ENCODE results near the gene C17orf67. TPM values are rescaled to one million over a fixed set of nuclear protein-coding genes. Genes with fewer than 3 reads are reported as not detected.
A peak's percentile ranks its signal among the peaks of the same experiment; 100 is the strongest.

Gene C17orf67
- total RNA-seq, 1 donor from 2014 or later, result 2.4 TPM

GRCh38 chr17:56815711-56816110 is 18.0 kb downstream of the C17orf67 start:
- Mint-ChIP-seq H3K4me3 (no peak overlapping the region), H3K36me3 (ENCODE audit: low read depth) (no peaks in the 10 kb centered on the region), H3K4me1 (peaks cover 6% of the 10 kb centered on the region), H3K9me3 (no peaks in the 10 kb centered on the region), H3K27ac (ENCODE audit: unreplicated experiment) (no peak overlapping the region), H3K27me3 (ENCODE audit: low read depth) (peaks cover 2% of the 10 kb centered on the region)
- no peak for TF ChIP-seq CTCF (conservative IDR thresholded peaks at IDR 0.05)
- no peak for DNase-seq (ENCODE audit: low read depth, low spot score)

- Mint-ChIP-seq H3K4me1 (no peaks in the 10 kb centered on the region), H3K36me3 (ENCODE audit: low read depth) (no peaks in the 10 kb centered on the region), H3K9me3 (no peaks in the 10 kb centered on the region), H3K27me3 (ENCODE audit: low read depth) (peaks cover 2% of the 10 kb centered on the region), H3K4me3 (no peak overlapping the region), H3K27ac (ENCODE audit: unreplicated experiment) (no peak overlapping the region)
- TF ChIP-seq CTCF (conservative IDR thresholded peaks at IDR 0.05), result no peak
- DNase-seq (ENCODE audit: low read depth, low spot score), result no peak
Measured at GRCh38 chr17:56812901-56813388, 20.8 kb downstream of the C17orf67 start.

DNA sequence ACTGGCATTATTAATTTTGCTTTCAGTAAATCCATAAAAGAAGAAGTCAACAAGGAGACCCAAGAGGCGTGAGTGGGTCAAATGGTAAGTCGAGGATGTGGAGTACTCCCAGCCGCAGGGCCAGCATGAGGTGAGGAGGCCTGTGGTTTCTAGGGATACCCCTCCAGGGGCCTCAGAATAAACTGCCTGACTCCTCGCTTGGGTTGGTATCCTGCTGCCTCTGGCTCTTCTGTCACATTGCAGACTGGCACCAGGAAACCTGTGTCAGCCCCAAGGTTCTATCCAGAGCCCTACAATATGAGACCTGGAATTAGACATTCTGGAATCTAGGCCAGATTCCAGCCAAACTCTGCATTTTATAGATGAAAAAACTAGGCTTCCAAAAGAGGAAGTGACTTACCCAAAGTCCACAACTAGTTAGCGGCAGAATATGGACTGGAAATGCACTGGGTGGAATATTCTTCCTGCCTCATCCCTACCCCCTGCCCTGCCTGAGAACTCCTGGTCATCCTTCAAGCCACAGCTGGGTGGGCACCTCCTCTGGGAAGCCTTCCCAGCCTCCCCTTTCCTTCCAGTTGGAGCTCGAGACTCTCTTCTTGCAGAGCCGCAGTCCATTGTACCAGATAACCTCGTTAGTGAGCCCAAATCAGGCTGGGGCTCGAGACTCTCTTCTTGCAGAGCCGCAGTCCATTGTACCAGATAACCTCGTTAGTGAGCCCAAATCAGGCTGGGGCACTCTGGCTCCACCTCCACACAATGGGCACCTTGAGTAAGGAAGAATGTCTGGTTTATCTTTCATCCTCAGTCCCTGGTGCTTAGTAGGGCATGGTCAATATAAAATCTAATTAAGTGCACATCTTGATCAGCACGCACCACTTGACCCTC is 22.6 kb downstream of the C17orf67 start:
- Mint-ChIP-seq H3K4me3 (no peak overlapping the region), H3K27ac (ENCODE audit: unreplicated experiment) (peak overlapping the region; percentile 10), H3K36me3 (ENCODE audit: low read depth) (no peaks in the 10 kb centered on the region), H3K4me1 (no peaks in the 10 kb centered on the region), H3K9me3 (no peaks in the 10 kb centered on the region), H3K27me3 (ENCODE audit: low read depth) (peaks cover 2% of the 10 kb centered on the region)
- TF ChIP-seq CTCF (conservative IDR thresholded peaks at IDR 0.05), result no peak
- no peak for DNase-seq (ENCODE audit: low read depth, low spot score)

DNA sequence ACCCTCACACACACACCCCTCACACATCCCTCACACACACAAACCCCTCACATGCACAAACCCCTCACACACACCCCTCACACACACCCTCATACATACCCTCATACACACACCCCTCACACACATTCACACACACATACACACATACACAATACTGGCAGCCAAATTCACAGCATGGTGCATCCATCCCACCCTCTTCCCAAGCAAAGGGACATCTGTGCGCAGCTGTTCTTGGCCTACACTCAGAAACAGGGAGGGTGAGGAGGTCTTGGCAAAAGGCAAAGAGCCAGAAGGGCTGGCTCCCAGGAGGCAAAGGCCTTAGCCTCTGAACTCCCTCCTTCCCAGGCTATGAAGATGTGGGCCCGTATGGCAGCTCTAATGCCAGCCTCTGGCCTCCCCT is 23.4 kb downstream of the C17orf67 start:
- no peak for TF ChIP-seq CTCF (conservative IDR thresholded peaks at IDR 0.05)
- Mint-ChIP-seq H3K27me3 (ENCODE audit: low read depth) (peaks cover 2% of the 10 kb centered on the region), H3K9me3 (no peaks in the 10 kb centered on the region), H3K36me3 (ENCODE audit: low read depth) (no peaks in the 10 kb centered on the region), H3K27ac (ENCODE audit: unreplicated experiment) (no peak overlapping the region), H3K4me3 (no peak overlapping the region), H3K4me1 (no peaks in the 10 kb centered on the region)
- no peak for DNase-seq (ENCODE audit: low read depth, low spot score)

DNA sequence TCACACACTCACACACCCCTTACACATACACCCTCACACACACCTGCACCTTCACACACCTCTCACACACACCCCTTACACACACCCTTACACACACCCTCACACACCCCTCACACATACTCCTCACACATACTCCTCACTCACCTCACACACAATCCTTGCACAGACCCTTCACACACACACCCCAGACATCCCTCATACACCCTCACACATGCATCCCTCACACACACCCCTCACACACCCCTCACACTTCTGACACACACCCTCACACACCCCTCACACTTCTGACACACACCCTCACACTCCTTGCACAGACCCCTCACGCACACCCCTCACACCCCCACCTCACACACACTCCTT is 23.9 kb downstream of the C17orf67 start:
- no peaks in the 10 kb centered on the region for H3K36me3 Mint-ChIP-seq (ENCODE audit: low read depth)

More for the DNA sequence above, 23.9 kb downstream of the C17orf67 start:
- no peak for DNase-seq (ENCODE audit: low read depth, low spot score)
- H3K27ac Mint-ChIP-seq (ENCODE audit: unreplicated experiment), result no peak overlapping the region
- no peak overlapping the region for H3K4me3 Mint-ChIP-seq
- H3K9me3 Mint-ChIP-seq, result no peaks in the 10 kb centered on the region
- H3K27me3 Mint-ChIP-seq (ENCODE audit: low read depth), result peaks cover 2% of the 10 kb centered on the region
- TF ChIP-seq CTCF (conservative IDR thresholded peaks at IDR 0.05), result no peak
- no peaks in the 10 kb centered on the region for H3K4me1 Mint-ChIP-seq

All from neural crest cell (in vitro differentiated cells).